Muscle of leg (tissue), 11 donors: ENCODE data around the gene TRPM3. TPM values are rescaled to one million over a fixed set of nuclear protein-coding genes. Genes with fewer than 3 reads are reported as not detected.
A peak's percentile ranks its signal among the peaks of the same experiment; 100 is the strongest.

Source experiments
- DNase-seq: peaks from one replicate; pipeline ENCODE4 v3.0.0; 2013
- H3K27ac ChIP-seq: one replicate; pipeline ENCODE4 v1.5.1; 2013; ENCODE audit warnings: mild to moderate bottlenecking, low read length, control low read depth
- H3K27me3 ChIP-seq: one replicate; pipeline ENCODE4 v1.6.1; 2013; ENCODE audit warnings: low read length; ENCODE audit not compliant: control insufficient read depth, insufficient read depth
- H3K36me3 ChIP-seq: one replicate; pipeline ENCODE4 v1.6.1; 2013; ENCODE audit warnings: low read length; ENCODE audit not compliant: control insufficient read depth, insufficient read depth
- H3K4me1 ChIP-seq: one replicate; pipeline ENCODE4 v1.6.1; 2013; ENCODE audit warnings: low read length; ENCODE audit not compliant: control insufficient read depth, insufficient read depth
- H3K4me3 ChIP-seq: one replicate; pipeline ENCODE4 v1.5.1; 2013; ENCODE audit warnings: low read length, control low read depth
- H3K9me3 ChIP-seq: replicated peaks from 2 replicates; pipeline ENCODE4 v1.6.1; 2013; ENCODE audit warnings: low read depth, low read length; ENCODE audit not compliant: control insufficient read depth
- WGBS: methylation state at CpG from one replicate; pipeline ENCODE4 v1.1.5; 2013; ENCODE audit warnings: missing lambda C conversion rate; ENCODE audit not compliant: insufficient coverage; 5-methylcytosine and 5-hydroxymethylcytosine counted together
- polyA plus RNA-seq, 8 donors: library from polyadenylated mRNA; unstranded; fragments of 120-200 nt; gene quantifications; one replicate each; pipeline versions ENCODE4 v1.2.1 to v1.2.3, GENCODE V29; 2013; ENCODE audit warnings: inconsistent platforms in 1 of 8, low replicate concordance in 1 of 8; ENCODE audit not compliant: insufficient read length in 8 of 8, insufficient read depth in 1 of 8
- total RNA-seq: library from RNA; stranded (reverse); fragments of 120-200 nt; gene quantifications from one replicate; pipeline ENCODE4 v1.2.4, GENCODE V29; 2013

The TRPM3 gene
- total and polyA plus RNA-seq, 9 donors, result 0.14 to 0.66 (median 0.31) TPM

- H3K4me3 ChIP-seq, result no peak overlapping the region
- peaks cover 3% of the 10 kb centered on the region for H3K4me1 ChIP-seq
- H3K9me3 ChIP-seq, result peaks cover 4% of the 10 kb centered on the region
- H3K27me3 ChIP-seq, result no peaks in the 10 kb centered on the region
- H3K27ac ChIP-seq, result no peak overlapping the region
- 54% methylated on average over 8 of the region's 11 CpGs for WGBS
- no peak for DNase-seq
- no peaks in the 10 kb centered on the region for H3K36me3 ChIP-seq
These were observed 601.3 kb downstream of the TRPM3 start for GRCh38 chr9:70519912-70520724.

DNA sequence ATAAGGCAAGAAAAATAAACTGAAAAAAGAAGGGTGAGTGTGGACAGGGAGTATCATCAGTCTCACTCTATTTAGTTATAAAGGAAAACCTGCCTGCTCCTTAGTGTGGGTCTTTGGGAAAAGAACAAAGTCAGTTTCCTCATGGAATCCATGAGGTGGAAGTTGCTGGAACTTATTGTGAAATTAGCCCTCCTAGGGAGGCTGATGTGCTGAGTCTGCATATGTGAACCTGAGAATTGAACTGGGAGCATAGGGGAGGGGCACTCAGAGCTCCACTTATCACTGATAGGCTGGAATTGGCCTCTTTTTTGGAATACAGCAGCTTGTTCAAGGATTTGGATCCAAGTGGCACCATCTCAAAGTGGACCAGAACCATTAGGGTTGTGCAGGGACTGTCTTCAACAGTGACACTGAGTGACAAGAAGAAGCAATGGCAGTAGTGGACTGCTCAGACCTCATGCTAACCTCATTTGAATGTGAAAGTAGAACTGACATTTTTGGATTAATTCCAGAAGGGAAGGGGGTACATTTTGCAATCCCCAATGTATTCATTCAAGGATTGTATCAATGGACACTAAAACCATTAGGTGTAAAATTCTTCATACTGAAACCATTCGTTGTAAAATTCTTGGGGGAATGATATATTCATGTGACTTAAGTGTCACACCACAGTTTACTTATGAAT lies 603.4 kb downstream of the TRPM3 start:
- DNase-seq, result no peak
- WGBS, result no CpG with 5 or more reads among the region's 1 CpG
- no peak overlapping the region for H3K27ac ChIP-seq
- no peak overlapping the region for H3K4me3 ChIP-seq
- H3K36me3 ChIP-seq, result no peaks in the 10 kb centered on the region
- H3K4me1 ChIP-seq, result peaks cover 3% of the 10 kb centered on the region
- no peaks in the 10 kb centered on the region for H3K9me3 ChIP-seq
- H3K27me3 ChIP-seq, result no peaks in the 10 kb centered on the region

DNA sequence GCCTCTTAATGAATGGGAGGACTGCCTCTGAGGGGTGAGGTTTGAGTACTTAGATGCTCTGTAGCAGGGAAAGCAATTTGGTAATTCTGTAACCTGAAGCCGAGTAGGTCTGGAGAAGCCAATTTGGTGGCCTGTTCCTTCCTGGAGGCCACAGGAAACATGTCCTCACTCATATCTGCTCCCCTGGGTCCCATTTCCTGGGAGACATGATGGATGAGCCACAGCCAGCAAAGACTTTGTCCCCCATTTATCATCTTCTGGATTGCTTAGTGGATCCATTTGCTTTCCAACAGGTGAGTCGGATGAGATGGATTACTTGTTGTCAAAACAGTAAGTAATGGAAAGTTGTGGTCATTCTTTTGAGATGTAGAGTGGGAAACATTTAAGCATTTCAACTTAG lies 607.1 kb downstream of the TRPM3 start:
- DNase-seq, result no peak
- 40% methylated on average over 1 of the region's 2 CpGs for WGBS
- Histone ChIP-seq H3K9me3 (no peaks in the 10 kb centered on the region), H3K4me1 (no peaks in the 10 kb centered on the region), H3K36me3 (no peaks in the 10 kb centered on the region), H3K27ac (no peak overlapping the region), H3K4me3 (no peak overlapping the region), H3K27me3 (no peaks in the 10 kb centered on the region)

GRCh38 chr9:70511858-70512257 lies 609.6 kb downstream of the TRPM3 start:
- H3K27ac ChIP-seq, result no peak overlapping the region
- no peak overlapping the region for H3K4me3 ChIP-seq
- no peaks in the 10 kb centered on the region for H3K27me3 ChIP-seq
- no peaks in the 10 kb centered on the region for H3K36me3 ChIP-seq
- no peaks in the 10 kb centered on the region for H3K4me1 ChIP-seq
- WGBS, result no CpG with 5 or more reads among the region's 3 CpGs
- no peaks in the 10 kb centered on the region for H3K9me3 ChIP-seq
- DNase-seq, result no peak

DNA sequence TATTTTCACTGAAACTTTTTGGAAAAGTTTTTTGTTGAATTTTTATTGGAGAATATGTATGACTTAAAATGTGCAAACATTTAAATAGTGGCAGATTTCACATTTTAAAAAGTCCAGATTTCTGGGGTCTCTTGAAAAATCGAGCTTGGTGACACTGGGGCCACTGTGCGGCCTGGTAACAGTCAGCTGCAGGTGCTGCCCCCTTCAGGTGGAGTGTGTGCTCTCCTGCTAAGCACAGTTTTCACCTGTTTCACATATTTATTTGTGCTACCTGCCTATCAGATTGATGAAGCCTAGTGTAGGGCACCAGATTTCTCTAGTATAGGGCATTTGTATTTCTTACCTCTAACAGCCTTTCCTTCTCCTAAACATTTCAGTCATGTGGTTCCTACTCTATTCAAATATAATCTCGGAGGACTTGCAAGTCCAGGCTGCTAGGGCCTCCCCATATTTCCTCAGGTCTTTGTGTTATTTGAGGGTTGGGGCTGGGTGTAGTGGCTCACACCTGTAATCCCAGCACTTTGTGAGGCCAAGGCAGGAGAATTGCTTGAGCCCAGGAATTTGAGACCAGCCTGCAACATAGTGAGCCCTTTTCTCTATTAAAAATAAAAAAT lies 611.2 kb downstream of the TRPM3 start:
- no peaks in the 10 kb centered on the region for H3K27me3 ChIP-seq
- H3K36me3 ChIP-seq, result no peaks in the 10 kb centered on the region
- no peaks in the 10 kb centered on the region for H3K4me1 ChIP-seq
- H3K9me3 ChIP-seq, result no peaks in the 10 kb centered on the region
- no peak for DNase-seq
- H3K4me3 ChIP-seq, result no peak overlapping the region
- WGBS, result 89% methylated on average over 2 of the region's 3 CpGs
- no peak overlapping the region for H3K27ac ChIP-seq

GRCh38 chr9:70506159-70506558 lies 615.3 kb downstream of the TRPM3 start:
- H3K4me3 ChIP-seq, result no peak overlapping the region
- no peak overlapping the region for H3K27ac ChIP-seq
- no peaks in the 10 kb centered on the region for H3K4me1 ChIP-seq
- H3K9me3 ChIP-seq, result no peaks in the 10 kb centered on the region
- H3K27me3 ChIP-seq, result no peaks in the 10 kb centered on the region
- H3K36me3 ChIP-seq, result no peaks in the 10 kb centered on the region
- no peak for DNase-seq
- WGBS, result no CpG with 5 or more reads among the region's 2 CpGs

- Histone ChIP-seq H3K4me3 (no peak overlapping the region), H3K36me3 (no peaks in the 10 kb centered on the region), H3K27me3 (no peaks in the 10 kb centered on the region), H3K27ac (no peak overlapping the region), H3K9me3 (no peaks in the 10 kb centered on the region), H3K4me1 (no peaks in the 10 kb centered on the region)
- no CpG with 5 or more reads among the region's 4 CpGs for WGBS
- DNase-seq, result peak; percentile 63
These were observed 616.6 kb downstream of the TRPM3 start for GRCh38 chr9:70504834-70505233.

- Histone ChIP-seq H3K9me3 (no peaks in the 10 kb centered on the region), H3K36me3 (no peaks in the 10 kb centered on the region), H3K4me3 (no peak overlapping the region), H3K27me3 (no peaks in the 10 kb centered on the region), H3K27ac (no peak overlapping the region), H3K4me1 (no peaks in the 10 kb centered on the region)
- DNase-seq, result no peak
- WGBS, result no CpG with 5 or more reads among the region's 1 CpG
These were observed 618.7 kb downstream of the TRPM3 start for GRCh38 chr9:70502690-70503089.

GRCh38 chr9:70500793-70501192 lies 620.6 kb downstream of the TRPM3 start:
- Histone ChIP-seq H3K4me3 (no peak overlapping the region), H3K4me1 (no peaks in the 10 kb centered on the region), H3K27me3 (no peaks in the 10 kb centered on the region), H3K9me3 (no peaks in the 10 kb centered on the region), H3K36me3 (no peaks in the 10 kb centered on the region), H3K27ac (no peak overlapping the region)
- no peak for DNase-seq
- 38% methylated on average over 1 of the region's 1 CpG for WGBS

DNA sequence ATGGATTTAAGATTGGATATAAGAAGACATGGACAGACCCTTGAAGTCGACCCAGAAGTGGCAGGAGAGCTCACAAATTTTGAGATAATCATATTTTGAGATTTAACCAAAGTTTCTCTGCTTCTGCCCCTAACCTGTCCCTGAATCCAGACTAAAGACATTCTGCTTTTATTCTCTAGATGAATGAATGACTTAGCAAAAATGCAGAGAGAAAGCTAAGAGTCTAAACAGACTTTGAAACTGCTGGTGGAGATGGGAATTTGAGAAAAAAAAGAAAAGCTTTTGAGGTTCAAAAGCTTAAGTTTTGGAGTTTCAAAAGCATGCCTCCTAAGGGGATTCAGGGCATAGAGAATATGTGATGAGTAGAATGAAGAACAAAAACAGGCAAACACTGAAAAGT lies 621.8 kb downstream of the TRPM3 start:
- Histone ChIP-seq H3K9me3 (no peaks in the 10 kb centered on the region), H3K27ac (no peak overlapping the region), H3K4me3 (no peak overlapping the region), H3K36me3 (no peaks in the 10 kb centered on the region), H3K27me3 (no peaks in the 10 kb centered on the region), H3K4me1 (no peaks in the 10 kb centered on the region)
- no CpG with 5 or more reads among the region's 1 CpG for WGBS
- DNase-seq, result no peak
